CD4-positive, alpha-beta T cell treated with Interleukin-6 for 4 hours (primary cell): ENCODE measurements around the gene PAAF1.

Experiments used
- DNase-seq: peaks from one replicate; pipeline ENCODE4 v3.0.0-alpha.2; 2020; ENCODE audit warnings: mixed read lengths

PAAF1 gene

DNA sequence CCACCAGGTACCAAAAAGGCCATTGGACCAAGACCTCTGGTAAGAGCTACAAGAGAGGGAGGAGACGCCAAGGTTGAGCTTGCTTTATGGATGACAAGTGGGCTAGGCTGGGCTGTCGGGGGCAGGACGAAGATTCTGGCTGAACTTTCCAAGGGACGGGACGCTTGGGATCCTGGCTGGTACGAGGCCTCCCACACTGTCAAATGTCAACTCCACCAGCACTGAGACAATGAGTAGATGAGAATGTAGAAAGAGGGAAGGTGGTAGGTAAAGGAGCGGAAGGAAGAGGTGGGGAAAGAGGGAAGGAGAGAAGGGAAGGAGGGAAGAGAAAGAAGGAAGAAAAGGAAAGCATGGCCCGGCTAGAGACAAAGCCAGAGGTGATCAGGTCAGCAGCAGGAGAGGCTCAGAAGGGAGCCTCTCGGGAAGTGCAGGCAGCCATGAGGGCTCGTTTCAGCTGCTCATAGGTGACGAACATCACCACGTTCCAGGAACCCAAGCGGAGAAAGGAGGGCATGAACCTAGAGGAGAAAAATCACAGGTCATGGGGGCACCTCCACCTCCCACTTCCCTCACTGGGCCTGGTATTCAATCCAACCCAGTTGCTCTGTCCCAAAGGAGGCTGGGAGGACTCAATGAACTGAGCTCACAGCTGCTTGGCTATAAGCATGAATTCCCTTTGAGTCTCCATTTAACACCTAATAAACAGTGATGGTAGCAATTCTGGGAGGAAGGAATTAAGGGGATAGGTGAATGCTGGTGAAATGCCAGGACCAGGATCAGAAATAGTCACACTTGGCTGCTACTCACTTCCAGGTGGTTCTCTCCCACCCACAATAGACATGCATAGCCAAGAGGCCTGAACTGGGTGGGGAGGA is 98.0 kb downstream of the PAAF1 start:
- DNase-seq, result no peak

DNA sequence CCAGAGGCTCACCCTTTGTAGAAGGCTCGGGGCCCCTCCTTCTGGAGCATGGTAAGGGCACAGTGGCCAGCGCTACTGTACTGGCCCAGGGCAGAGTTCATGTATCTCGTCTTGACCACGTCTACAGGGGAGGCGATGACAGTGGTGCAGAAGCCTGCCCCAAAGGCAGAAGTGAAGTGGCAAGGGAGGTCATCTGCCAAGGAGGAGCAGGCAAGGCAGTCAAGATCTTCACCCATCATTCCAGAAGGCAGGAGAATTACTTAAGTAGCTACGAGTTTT is 98.6 kb downstream of the PAAF1 start:
- DNase-seq, result no peak

DNA sequence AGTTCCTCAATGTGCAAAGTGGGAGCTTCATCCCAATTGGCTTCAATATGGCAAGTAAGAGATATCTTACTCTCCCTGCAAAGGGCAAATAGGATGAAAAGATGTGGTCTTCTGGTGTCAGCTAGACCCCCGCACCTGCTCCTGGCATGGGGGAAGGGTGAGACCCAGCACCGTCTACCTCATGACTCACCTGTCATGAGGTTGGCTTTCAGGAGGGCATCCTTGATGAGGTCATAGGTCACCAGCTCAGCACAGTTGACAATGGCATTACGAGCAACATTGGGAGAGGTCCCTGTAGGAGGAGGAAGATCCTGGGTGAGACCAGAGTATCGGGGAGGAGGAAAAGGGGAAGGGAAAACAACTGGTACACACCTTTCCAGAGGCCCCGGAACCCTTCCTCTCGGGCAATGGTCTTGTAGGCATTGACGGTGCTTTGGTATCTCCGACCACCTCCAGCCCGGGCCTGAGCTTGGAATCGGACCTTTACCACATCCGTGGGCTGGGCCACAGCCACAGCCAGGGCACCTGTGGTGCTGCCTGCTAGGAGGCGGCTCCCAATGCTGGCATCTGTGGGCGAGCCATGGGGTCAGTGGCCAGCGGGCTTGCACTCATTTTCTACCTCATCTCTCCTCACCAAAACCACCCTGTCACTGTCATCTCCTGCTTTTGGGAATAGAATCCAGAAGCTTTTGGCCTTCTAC is 99.8 kb downstream of the PAAF1 start:
- DNase-seq, result no peak

DNA sequence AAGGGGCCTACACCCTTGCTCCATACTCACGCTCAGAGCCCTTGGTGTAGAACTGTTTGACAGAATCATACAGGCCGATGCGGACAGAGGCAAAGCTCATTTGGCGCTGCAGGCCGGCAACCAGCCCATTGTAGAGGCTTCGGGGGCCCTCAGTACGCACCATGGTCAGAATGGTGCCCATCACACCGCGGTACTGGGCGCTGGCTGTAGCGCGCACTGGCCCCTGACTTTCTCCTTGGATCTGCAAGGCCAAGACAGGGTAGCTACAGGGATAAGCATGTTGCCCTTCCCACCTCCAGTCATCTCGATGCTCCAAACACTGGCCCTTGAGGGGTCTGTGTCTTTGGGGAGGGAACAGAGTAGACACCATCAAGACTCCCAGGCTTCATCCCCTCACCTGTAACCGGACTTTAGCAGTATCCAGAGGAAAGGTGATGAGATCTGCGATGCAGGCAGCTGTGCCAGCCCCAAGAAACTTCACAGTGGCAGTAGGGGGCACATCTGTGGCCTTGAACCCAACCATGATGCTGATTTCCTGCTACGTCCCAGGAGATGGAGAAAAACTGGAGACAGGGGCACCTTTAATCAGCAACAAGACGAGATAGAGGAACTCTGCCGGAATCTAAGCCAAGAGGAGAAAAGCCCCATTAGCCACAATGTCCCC is 101.2 kb downstream of the PAAF1 start:
- DNase-seq, result no peak

DNA sequence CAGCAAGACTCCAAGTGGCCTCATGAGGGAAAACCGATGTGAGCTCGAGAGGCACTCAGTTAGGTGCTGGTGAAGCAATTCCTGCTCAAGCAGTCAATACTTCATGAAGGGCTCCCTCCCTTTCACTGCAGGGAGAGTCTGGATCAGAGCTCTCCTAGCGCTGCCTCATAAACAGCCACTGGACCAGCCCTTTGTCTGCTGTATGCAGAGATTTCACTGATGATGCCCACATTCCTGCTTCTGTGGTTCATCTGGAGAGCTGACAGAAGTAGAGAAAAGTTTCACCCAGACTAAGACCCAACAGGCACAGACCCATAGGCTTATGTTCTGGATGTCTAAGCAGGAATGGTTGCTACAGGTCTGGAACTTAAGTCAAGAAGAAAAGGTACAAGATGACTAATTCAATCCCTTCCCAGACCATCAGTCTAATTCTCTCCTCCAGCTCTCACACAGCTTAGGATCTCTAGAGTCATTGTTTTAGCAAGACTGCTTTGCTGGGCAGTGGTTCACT is 101.8 kb downstream of the PAAF1 start:
- no peak for DNase-seq

DNA sequence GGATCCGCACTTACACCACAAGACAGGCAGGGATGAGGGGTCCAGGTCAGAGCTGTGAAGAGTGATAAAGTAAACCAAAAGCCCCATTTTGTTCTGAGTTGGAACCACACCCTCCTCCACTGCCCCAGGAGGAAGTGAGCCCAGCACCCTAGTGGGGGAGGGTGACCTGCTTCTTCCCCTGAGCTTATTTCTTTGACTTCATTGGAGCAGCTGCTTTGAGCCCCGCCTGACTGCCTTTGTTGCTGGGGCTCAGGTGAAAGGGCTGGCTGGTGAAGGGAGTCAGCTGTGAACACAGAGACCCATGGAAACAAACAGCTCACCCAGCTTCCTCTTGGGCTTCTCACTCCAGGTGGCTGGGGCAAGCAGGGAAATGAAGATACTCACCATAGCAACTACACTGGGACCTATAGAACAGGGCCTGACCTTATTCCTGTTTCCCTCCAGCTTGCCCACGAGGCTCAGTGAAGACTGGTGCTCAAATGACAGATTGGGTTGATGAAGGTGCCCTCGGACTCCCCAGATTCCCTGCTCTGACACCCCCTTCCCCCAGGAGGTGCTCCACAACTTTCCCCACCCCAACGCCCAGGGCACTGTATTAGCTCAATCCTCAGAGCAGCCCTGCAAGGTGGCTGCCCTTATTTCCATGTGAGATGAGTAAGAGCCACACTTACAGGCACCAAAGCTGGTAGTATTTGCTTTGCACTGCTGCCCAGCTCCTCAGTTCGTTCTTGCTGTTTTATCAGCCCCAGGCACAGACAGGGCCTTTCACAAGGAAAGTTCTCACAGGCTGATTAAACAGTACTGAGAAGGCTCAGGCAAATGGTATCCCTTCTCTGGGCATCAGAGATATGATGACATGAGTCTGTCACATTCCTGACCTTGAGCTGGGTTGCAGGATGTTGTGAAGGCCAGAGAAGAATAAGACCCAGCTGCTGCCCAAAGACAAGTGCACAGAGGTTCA is 103.5 kb downstream of the PAAF1 start:
- peak; percentile 90 for DNase-seq
